ENCODE results near the gene ITGAX.

DNA sequence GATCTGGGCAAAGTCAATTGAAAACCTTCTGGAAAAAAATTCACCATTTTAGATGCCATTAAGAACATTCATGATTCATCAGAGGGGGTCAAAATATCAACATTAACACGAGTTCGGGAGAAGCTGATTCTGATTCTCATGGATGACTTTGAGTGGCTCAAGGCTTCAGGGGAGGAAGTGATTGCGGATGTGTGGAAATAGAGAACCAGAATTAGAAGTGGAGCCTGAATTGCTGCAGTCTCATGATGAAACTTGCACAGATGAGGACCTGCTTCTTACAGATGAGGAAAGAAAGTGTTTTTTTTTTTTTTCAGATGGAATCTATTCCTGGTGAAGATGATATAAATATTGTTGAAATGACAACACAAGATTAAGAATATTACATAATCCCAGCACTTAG is 12.9 kb downstream of the ITGAX start:
- TF ChIP-seq RFX5 (IDR thresholded peaks at IDR 0.05; ENCODE audit: low read length) (no peak), CTCF (IDR thresholded peaks at IDR 0.05) (no peak)

All from SK-N-SH (cell line).